IPS DF 6.9 (cell line): Measurements from ENCODE around the gene TLCD1.
A peak's percentile ranks its signal among the peaks of the same experiment; 100 is the strongest.

Experiments
- DNase-seq: peaks from one replicate; pipeline ENCODE4 v3.0.0-alpha.2; 2013; ENCODE audit warnings: low read depth, low spot score
- H3K27ac ChIP-seq: one replicate; pipeline ENCODE4 v1.5.1; 2013; ENCODE audit warnings: low read length, control low read depth
- H3K27me3 ChIP-seq: 2 replicates; pipeline ENCODE4 v1.6.1; 2013; ENCODE audit warnings: mild to moderate bottlenecking, low read length; ENCODE audit not compliant: control insufficient read depth, insufficient read depth
- H3K36me3 ChIP-seq: 2 replicates; pipeline ENCODE4 v1.6.1; 2013; ENCODE audit warnings: low read length; ENCODE audit not compliant: control insufficient read depth, insufficient read depth
- H3K4me1 ChIP-seq: 2 replicates; pipeline ENCODE4 v1.6.1; 2013; ENCODE audit warnings: low read length; ENCODE audit not compliant: control insufficient read depth, insufficient read depth
- H3K4me3 ChIP-seq: 2 replicates; pipeline ENCODE4 v1.5.1; 2013; ENCODE audit warnings: mild to moderate bottlenecking, low read length
- H3K9me3 ChIP-seq: 2 replicates; pipeline ENCODE4 v1.6.1; 2013; ENCODE audit warnings: low read length, inconsistent platforms; ENCODE audit not compliant: control insufficient read depth, insufficient read depth
- WGBS: extraction: QIAGEN DNeasy Blood & Tissue Kit; methylation state at CpG from one replicate; pipeline ENCODE4 v1.1.7; 2013; ENCODE audit warnings: mixed read lengths, missing lambda C conversion rate; ENCODE audit not compliant: insufficient read length, insufficient coverage; 5-methylcytosine and 5-hydroxymethylcytosine counted together

Gene TLCD1

GRCh38 chr17:28718333-28719020 is 7.6 kb downstream of the TLCD1 start:
- no peak for DNase-seq
- no CpG with 5 or more reads among the region's 18 CpGs for WGBS
- Histone ChIP-seq H3K9me3 (no peaks in the 10 kb centered on the region), H3K27me3 (no peaks in the 10 kb centered on the region), H3K4me3 (peak overlapping the region; percentile 58; the same call in 1 of the 2 replicates), H3K36me3 (peaks cover 31% of the 10 kb centered on the region), H3K4me1 (no peaks in the 10 kb centered on the region), H3K27ac (peak overlapping the region; percentile 38)

- H3K27ac ChIP-seq: peak within 1 kb of the TSS; percentile 38
These were observed 8.3 kb downstream of the TLCD1 start, which contains the start of gene RAB34 for GRCh38 chr17:28717578-28718332. Gene RAB34 (minus strand): TSS chr17:28717868. CDS start chr17:28717266, 602 bp downstream.

GRCh38 chr17:28716740-28717577 is 9.1 kb downstream of the TLCD1 start:
- peaks cover 3% of the 10 kb centered on the region for H3K4me1 ChIP-seq
- no peaks in the 10 kb centered on the region for H3K9me3 ChIP-seq
- H3K4me3 ChIP-seq: peak overlapping the region; percentile 86
- no CpG with 5 or more reads among the region's 63 CpGs for WGBS
- H3K36me3 ChIP-seq: peaks cover 18% of the 10 kb centered on the region
- H3K27me3 ChIP-seq: no peaks in the 10 kb centered on the region
- no peak overlapping the region for H3K27ac ChIP-seq
- DNase-seq: no peak

More at GRCh38 chr17:28717578-28718332, 8.3 kb downstream of the TLCD1 start, which contains the start of gene RAB34:
- DNase-seq: peak; percentile 82
- no peaks in the 10 kb centered on the region; the same call in 1 of the 2 replicates for H3K4me1 ChIP-seq
- H3K27me3 ChIP-seq: no peaks in the 10 kb centered on the region
- peaks cover 24% of the 10 kb centered on the region for H3K36me3 ChIP-seq
- no peaks in the 10 kb centered on the region for H3K9me3 ChIP-seq
- no CpG with 5 or more reads among the region's 60 CpGs for WGBS
- H3K4me3 ChIP-seq: peak within 1 kb of the TSS; percentile 86

GRCh38 chr17:28715217-28715616 is 10.8 kb downstream of the TLCD1 start:
- no CpG with 5 or more reads among the region's 2 CpGs for WGBS
- Histone ChIP-seq H3K36me3 (peaks cover 16% of the 10 kb centered on the region), H3K27ac (no peak overlapping the region), H3K27me3 (no peaks in the 10 kb centered on the region), H3K9me3 (no peaks in the 10 kb centered on the region), H3K4me1 (peaks cover 3% of the 10 kb centered on the region), H3K4me3 (no peak overlapping the region)
- DNase-seq: no peak

GRCh38 chr17:28714281-28714680 is 11.8 kb downstream of the TLCD1 start:
- Histone ChIP-seq H3K27me3 (no peaks in the 10 kb centered on the region), H3K27ac (no peak overlapping the region), H3K4me3 (no peak overlapping the region), H3K9me3 (no peaks in the 10 kb centered on the region), H3K36me3 (peaks cover 16% of the 10 kb centered on the region), H3K4me1 (peaks cover 3% of the 10 kb centered on the region)
- DNase-seq: no peak
- WGBS: no CpG with 5 or more reads among the region's 3 CpGs

GRCh38 chr17:28712705-28713415 is 13.2 kb downstream of the TLCD1 start:
- Histone ChIP-seq H3K9me3 (no peaks in the 10 kb centered on the region), H3K27me3 (no peaks in the 10 kb centered on the region), H3K4me1 (peaks cover 3% of the 10 kb centered on the region), H3K36me3 (peaks cover 16% of the 10 kb centered on the region), H3K27ac (no peak overlapping the region), H3K4me3 (no peak overlapping the region; the same call in 1 of the 2 replicates)
- no CpG with 5 or more reads among the region's 7 CpGs for WGBS
- DNase-seq: no peak

GRCh38 chr17:28712032-28712704 is 13.9 kb downstream of the TLCD1 start:
- WGBS: no CpG with 5 or more reads among the region's 34 CpGs
- H3K9me3 ChIP-seq: no peaks in the 10 kb centered on the region
- H3K4me3 ChIP-seq: peak overlapping the region; percentile 29; the same call in 1 of the 2 replicates
- H3K27me3 ChIP-seq: no peaks in the 10 kb centered on the region
- no peak overlapping the region for H3K27ac ChIP-seq
- no peak for DNase-seq
- peaks cover 3% of the 10 kb centered on the region for H3K4me1 ChIP-seq
- H3K36me3 ChIP-seq: peaks cover 16% of the 10 kb centered on the region

GRCh38 chr17:28711723-28712031 is 14.4 kb downstream of the TLCD1 start, which contains the start of gene PROCA1:
Gene PROCA1 (minus strand): TSS chr17:28711888. CDS start chr17:28711660, 228 bp downstream.
- H3K9me3 ChIP-seq: no peaks in the 10 kb centered on the region
- peaks cover 16% of the 10 kb centered on the region for H3K36me3 ChIP-seq
- peak within 1 kb of the TSS; percentile 67; the same call in 1 of the 2 replicates for H3K4me3 ChIP-seq
- no CpG with 5 or more reads among the region's 20 CpGs for WGBS
- H3K27ac ChIP-seq: no peak within 1 kb of the TSS
- no peak for DNase-seq
- peaks cover 4% of the 10 kb centered on the region for H3K4me1 ChIP-seq
- no peaks in the 10 kb centered on the region for H3K27me3 ChIP-seq

GRCh38 chr17:28710861-28711722 is 14.9 kb downstream of the TLCD1 start:
- Histone ChIP-seq H3K4me3 (peak overlapping the region; percentile 67; the same call in 1 of the 2 replicates), H3K27me3 (no peaks in the 10 kb centered on the region), H3K4me1 (peaks cover 4% of the 10 kb centered on the region), H3K36me3 (peaks cover 16% of the 10 kb centered on the region), H3K27ac (no peak overlapping the region), H3K9me3 (no peaks in the 10 kb centered on the region)
- WGBS: no CpG with 5 or more reads among the region's 74 CpGs
- DNase-seq: peak; percentile 85
